ENCODE measurements around the gene CACFD1. TPM values are rescaled to one million over a fixed set of nuclear protein-coding genes. Genes with fewer than 3 reads are reported as not detected.

CACFD1 gene
- total and polyA plus RNA-seq, 9 of the 15 experiments (the other 6 are each of a cell fraction or from before 2014, with no cell fraction given): 0.11 to 1.4 (median 1.1) TPM; not detected in 2

- TF ChIP-seq PBX2 (CRISPR knock-in tag; IDR thresholded peaks at IDR 0.05; ENCODE audit: low read depth) (no peak), PBX2 (tag; conservative IDR thresholded peaks at IDR 0.05; ENCODE audit: low read depth) (no peak), POLR3A (IDR thresholded peaks at IDR 0.05; ENCODE audit: borderline replicate concordance, extremely low read depth, insufficient read depth, insufficient read length) (no peak), CBFB (CRISPR knock-in tag; IDR thresholded peaks at IDR 0.05) (no peak)
These were observed 10.7 kb downstream of the CACFD1 start (continued) for GRCh38 chr9:133470427-133470924.

- Histone ChIP-seq H2AFZ (ENCODE audit: low read depth, low read length) (no peak overlapping the region), H3K27ac (ENCODE audit: extremely low read depth, low read depth, low read length) (no peak overlapping the region), H3K79me2 (ENCODE audit: control insufficient read depth, insufficient read depth, low read length) (no peaks in the 10 kb centered on the region), H4K20me1 (replicated peaks; ENCODE audit: control insufficient read depth, insufficient read depth, low read length) (peaks cover 4% of the 10 kb centered on the region; the same call in 1 of the 2 replicates), H3K4me2 (ENCODE audit: insufficient read depth, low read length) (no peak overlapping the region), H3K36me3 (ENCODE audit: control insufficient read depth, insufficient read depth, low read length) (no peaks in the 10 kb centered on the region), H3K9ac (ENCODE audit: insufficient read depth in 1 of 2, low read depth in 2 of 2, low read length in 2 of 2) (no peak overlapping the region), H3K4me1 (replicated peaks in 1 of 2; ENCODE audit: control insufficient read depth in 2 of 2, insufficient read depth in 2 of 2, low read length in 2 of 2) (peaks cover 0 to 46% of the 10 kb centered on the region in 2 experiments; a peak in 2 of 5 replicates), H3K9me3 (replicated peaks; ENCODE audit: control insufficient read depth, insufficient read depth, low read depth, low read length) (no peaks in the 10 kb centered on the region), H3K9me1 (ENCODE audit: control insufficient read depth, insufficient read depth, low read length) (no peaks in the 10 kb centered on the region), H3K27me3 (ENCODE audit: control insufficient read depth in 2 of 2, insufficient read depth in 2 of 2, low read length in 2 of 2) (peaks cover 0 to 58% of the 10 kb centered on the region in 2 experiments; a peak in 3 of 5 replicates), H3K4me3 (no peak overlapping the region)
- in situ Hi-C loops (cut with MboI) (no loop called here), intact Hi-C loops (cut with micrococcal nuclease) (no loop called here)
- DNase-seq (ENCODE audit: extremely low read depth in 1 of 4, low spot score in 3 of 4): no peak
- 6% methylated on average over 6 of the region's 7 CpGs for WGBS (ENCODE audit: insufficient coverage, low coverage, missing lambda C conversion rate)
- CTCF ChIA-PET (ENCODE audit: low intra/inter-chr PET ratio): no interaction called here
- no TSS peak for BruUV-seq (replicated peaks)
- POLR2A ChIA-PET: interaction anchor here (0.6 to 0.7 kb wide), 2 partner anchors 22 to 413 kb away, joined by 3 read pairs; no protein-coding TSS in a partner anchor
- FAIRE-seq: no peak
- ATAC-seq: no peak
- TF ChIP-seq DEAF1 (CRISPR knock-in tag; IDR thresholded peaks at IDR 0.05) (no peak), GATAD2A (IDR thresholded peaks at IDR 0.05) (no peak), MCM3 (IDR thresholded peaks at IDR 0.05) (no peak), MLX (CRISPR knock-in tag; conservative IDR thresholded peaks at IDR 0.05) (no peak), HINFP (tag; conservative IDR thresholded peaks at IDR 0.05; ENCODE audit: low read depth) (no peak), CBX5 (IDR thresholded peaks at IDR 0.05; ENCODE audit: borderline replicate concordance, low read depth) (no peak), STAT6 (CRISPR knock-in tag; IDR thresholded peaks at IDR 0.05) (no peak)
These were observed 11.2 kb downstream of the CACFD1 start for GRCh38 chr9:133470988-133471387.
